ENCODE results near the gene CHRDL1.

CHRDL1 gene

GRCh38 chrX:110741213-110741796, 54.3 kb downstream of the CHRDL1 start:
- DNase-seq: no peak

- no peak for DNase-seq
Measured at GRCh38 chrX:110734894-110735541, 60.6 kb downstream of the CHRDL1 start.

GRCh38 chrX:110734271-110734670, 61.3 kb downstream of the CHRDL1 start:
- DNase-seq: no peak

- DNase-seq: no peak
Measured at GRCh38 chrX:110733166-110733565, 62.5 kb downstream of the CHRDL1 start.

- no peak for DNase-seq
Measured at GRCh38 chrX:110732266-110732665, 63.4 kb downstream of the CHRDL1 start.

- DNase-seq: no peak
Measured at GRCh38 chrX:110723844-110724243, 71.8 kb downstream of the CHRDL1 start.

- no peak for DNase-seq
Measured at GRCh38 chrX:110722135-110722534, 73.5 kb downstream of the CHRDL1 start.

- DNase-seq: no peak
Measured at GRCh38 chrX:110713666-110714065, 82.0 kb downstream of the CHRDL1 start.

- no peak for DNase-seq
Measured at GRCh38 chrX:110706446-110706845, 89.2 kb downstream of the CHRDL1 start.

GRCh38 chrX:110703641-110704040, 92.0 kb downstream of the CHRDL1 start:
- DNase-seq: no peak

GRCh38 chrX:110699109-110699508, 96.5 kb downstream of the CHRDL1 start:
- no peak for DNase-seq

- no peak for DNase-seq
Measured at GRCh38 chrX:110698696-110699095, 96.9 kb downstream of the CHRDL1 start.

GRCh38 chrX:110692866-110693265, 102.8 kb downstream of the CHRDL1 start:
- DNase-seq: no peak

- no peak for DNase-seq
Measured at GRCh38 chrX:110691446-110691845, 104.2 kb downstream of the CHRDL1 start.

GRCh38 chrX:110684653-110685052, 111.0 kb downstream of the CHRDL1 start:
- no peak for DNase-seq

- DNase-seq: no peak
Measured at GRCh38 chrX:110683925-110684324, 111.7 kb downstream of the CHRDL1 start.

- no peak for DNase-seq
Measured at GRCh38 chrX:110678591-110678990, 117.0 kb downstream of the CHRDL1 start.

GRCh38 chrX:110675886-110676285, 119.7 kb downstream of the CHRDL1 start:
- no peak for DNase-seq

GRCh38 chrX:110671068-110671803, 124.4 kb downstream of the CHRDL1 start:
- DNase-seq: no peak

GRCh38 chrX:110669572-110669971, 126.0 kb downstream of the CHRDL1 start:
- DNase-seq: no peak

- DNase-seq: no peak
Measured at GRCh38 chrX:110667706-110668105, 127.9 kb downstream of the CHRDL1 start.

GRCh38 chrX:110665223-110666002, 130.2 kb downstream of the CHRDL1 start:
- DNase-seq: no peak

- no peak for DNase-seq
Measured at GRCh38 chrX:110657073-110657472, 138.5 kb downstream of the CHRDL1 start.
